Left ventricle myocardium inferior (tissue), 1 donor: ENCODE measurements around the gene RTN4. TPM values are rescaled to one million over a fixed set of nuclear protein-coding genes. Genes with fewer than 3 reads are reported as not detected.

Experiments used
- DNase-seq: peaks from one replicate; pipeline ENCODE4 v3.0.0-alpha.2; 2020
- H3K27ac ChIP-seq: fragments of 200-600 bp; replicated peaks from 2 replicates; pipeline ENCODE4 v1.8.0; 2021
- H3K27me3 ChIP-seq: fragments of 200-600 bp; 2 replicates; pipeline ENCODE4 v1.8.0; 2021; ENCODE audit warnings: low read depth
- H3K36me3 ChIP-seq: fragments of 200-600 bp; 2 replicates; pipeline ENCODE4 v1.8.0; 2021
- H3K4me1 ChIP-seq: fragments of 200-600 bp; 2 replicates; pipeline ENCODE4 v1.8.0; 2021
- H3K4me3 ChIP-seq: fragments of 200-600 bp; 2 replicates; pipeline ENCODE4 v1.8.0; 2021; ENCODE audit warnings: mild to moderate bottlenecking, moderate library complexity
- H3K9me3 ChIP-seq: fragments of 200-600 bp; replicated peaks from 2 replicates; pipeline ENCODE4 v1.8.0; 2021
- CTCF ChIP-seq: fragments of 200-600 bp; IDR thresholded peaks from 2 replicates; pipeline ENCODE4 v1.8.0; 2021; ENCODE audit warnings: antibody characterized with exemption, mild to moderate bottlenecking, borderline replicate concordance
- intact Hi-C: fragments of 100-400 bp; cut with micrococcal nuclease; formaldehyde crosslinking; loops from one replicate; pipeline ENCODE4 v1.11.0; 2022
- total RNA-seq: library from RNA; stranded (reverse); fragmentation: NEBNext Ultra II Directional; extraction: Animal tissue kit (Norgen Biotek cat#: 25700); gene quantifications from one replicate; pipeline ENCODE4 v1.2.1, GENCODE V29; 2021
- donor health status: DM: no; HTN: yes; CAD: no; lungs with severe emphysema.

The RTN4 gene
- total RNA-seq, 1 donor from 2014 or later = 105 TPM

GRCh38 chr2:54958717-54959371 is 91.4 kb downstream of the RTN4 start:
- intact Hi-C loops = no loop called here

GRCh38 chr2:54957321-54957999 is 92.8 kb downstream of the RTN4 start:
- Histone ChIP-seq H3K27me3 (peaks cover 89% of the 10 kb centered on the region), H3K4me1 (no peaks in the 10 kb centered on the region), H3K9me3 (no peaks in the 10 kb centered on the region), H3K4me3 (no peak overlapping the region), H3K36me3 (no peaks in the 10 kb centered on the region), H3K27ac (no peak overlapping the region)
- intact Hi-C loops = no loop called here
- DNase-seq = no peak
- TF ChIP-seq CTCF = no peak

More at GRCh38 chr2:54958717-54959371, 91.4 kb downstream of the RTN4 start:
- H3K36me3 ChIP-seq = no peaks in the 10 kb centered on the region
- H3K9me3 ChIP-seq = no peaks in the 10 kb centered on the region
- no peak for DNase-seq
- H3K27ac ChIP-seq = no peak overlapping the region
- H3K4me1 ChIP-seq = no peaks in the 10 kb centered on the region
- H3K4me3 ChIP-seq = no peak overlapping the region
- TF ChIP-seq CTCF = no peak
- peaks cover 93% of the 10 kb centered on the region for H3K27me3 ChIP-seq

- H3K4me1 ChIP-seq = no peaks in the 10 kb centered on the region
- no peaks in the 10 kb centered on the region for H3K9me3 ChIP-seq
- no peaks in the 10 kb centered on the region for H3K36me3 ChIP-seq
- no peak for DNase-seq
- peaks cover 89% of the 10 kb centered on the region for H3K27me3 ChIP-seq
- intact Hi-C loops = no loop called here
- H3K4me3 ChIP-seq = no peak overlapping the region
- H3K27ac ChIP-seq = no peak overlapping the region
- no peak for TF ChIP-seq CTCF
Observed at GRCh38 chr2:54956111-54956627, 94.1 kb downstream of the RTN4 start.

GRCh38 chr2:54955358-54956110 is 94.7 kb downstream of the RTN4 start:
- TF ChIP-seq CTCF = no peak

GRCh38 chr2:54954705-54955357 is 95.4 kb downstream of the RTN4 start:
- Histone ChIP-seq H3K4me1 (no peaks in the 10 kb centered on the region), H3K4me3 (no peak overlapping the region), H3K27ac (no peak overlapping the region), H3K36me3 (no peaks in the 10 kb centered on the region), H3K27me3 (peaks cover 88% of the 10 kb centered on the region), H3K9me3 (no peaks in the 10 kb centered on the region)
- no peak for DNase-seq
- no peak for TF ChIP-seq CTCF
- intact Hi-C loops = no loop called here

More at GRCh38 chr2:54955358-54956110, 94.7 kb downstream of the RTN4 start:
- no peak overlapping the region for H3K27ac ChIP-seq
- intact Hi-C loops = no loop called here
- H3K4me1 ChIP-seq = no peaks in the 10 kb centered on the region
- peaks cover 88% of the 10 kb centered on the region for H3K27me3 ChIP-seq
- H3K4me3 ChIP-seq = no peak overlapping the region
- H3K9me3 ChIP-seq = no peaks in the 10 kb centered on the region
- H3K36me3 ChIP-seq = no peaks in the 10 kb centered on the region
- no peak for DNase-seq
